GM10266 (cell line): ENCODE data around the gene INSYN2A.

ENCODE experiments used
- DNase-seq: peaks from one replicate; pipeline ENCODE4 v3.0.0; 2012; ENCODE audit errors: extremely low spot score
- CTCF ChIP-seq: IDR thresholded peaks from 2 replicates; pipeline ENCODE4 v1.5.1; 2012; ENCODE audit warnings: mild to moderate bottlenecking, low read depth; ENCODE audit not compliant: control insufficient read depth, insufficient read depth; ENCODE audit errors: missing control alignments

Gene INSYN2A

GRCh38 chr10:127197154-127197432, 702 bp upstream of the INSYN2A start:
- DNase-seq = no peak
- TF ChIP-seq CTCF = no peak

GRCh38 chr10:127195571-127196281, 665 bp downstream of the INSYN2A start:
- TF ChIP-seq CTCF = no peak
- no peak for DNase-seq

GRCh38 chr10:127195041-127195506, 1.3 kb downstream of the INSYN2A start:
- no peak for DNase-seq
- TF ChIP-seq CTCF = no peak

- no peak for TF ChIP-seq CTCF
- DNase-seq = no peak
These were observed 1.8 kb downstream of the INSYN2A start for GRCh38 chr10:127194599-127194998.

GRCh38 chr10:127194111-127194510, 2.3 kb downstream of the INSYN2A start:
- DNase-seq = no peak

GRCh38 chr10:127193125-127193524, 3.3 kb downstream of the INSYN2A start:
- no peak for TF ChIP-seq CTCF

More at GRCh38 chr10:127194111-127194510, 2.3 kb downstream of the INSYN2A start:
- TF ChIP-seq CTCF = no peak

GRCh38 chr10:127190427-127190826, 6.0 kb downstream of the INSYN2A start:
- TF ChIP-seq CTCF = no peak
- DNase-seq = no peak

More at GRCh38 chr10:127193125-127193524, 3.3 kb downstream of the INSYN2A start:
- no peak for DNase-seq
